Superior temporal gyrus (tissue), 1 donor: ENCODE data around the gene TPSD1.

ENCODE experiments used
- DNase-seq: peaks from one replicate; pipeline ENCODE4 v3.0.0-alpha.2; 2016; ENCODE audit errors: extremely low spot score

Gene TPSD1

GRCh38 chr16:1299012-1299867 is 43.4 kb downstream of the TPSD1 start:
- DNase-seq, result no peak

- DNase-seq, result no peak
Measured at GRCh38 chr16:1299868-1300203, 44.0 kb downstream of the TPSD1 start.

GRCh38 chr16:1300664-1301476 is 45.0 kb downstream of the TPSD1 start:
- DNase-seq, result peak; percentile 17

GRCh38 chr16:1301562-1301961 is 45.7 kb downstream of the TPSD1 start:
- DNase-seq, result no peak

GRCh38 chr16:1305823-1306222 is 50.0 kb downstream of the TPSD1 start:
- no peak for DNase-seq

GRCh38 chr16:1306334-1306733 is 50.5 kb downstream of the TPSD1 start:
- DNase-seq, result no peak

- no peak for DNase-seq
Measured at GRCh38 chr16:1308036-1308976, 52.4 kb downstream of the TPSD1 start.
